Caco-2 (cell line): ENCODE data around the gene ATP5ME. TPM values are rescaled to one million over a fixed set of nuclear protein-coding genes. Genes with fewer than 3 reads are reported as not detected.

Experiments
- BruUV-seq: library from RNA; stranded (reverse); fragments of 400-500 nt; replicated peaks from 2 replicates; lab custom pipeline; 2021; lab: Mats Ljungman, UMichigan
- CTCF ChIA-PET: fragments of 300-600 bp; sonication (Branson Sonifier 250); formaldehyde crosslinking; loops from one replicate; lab custom pipeline; 2022; ENCODE audit warnings: antibody characterized with exemption; lab: Charles Lee
- POLR2A ChIA-PET: fragments of 300-600 bp; sonication (Branson Sonifier 250); formaldehyde crosslinking; loops from one replicate; lab custom pipeline; 2022; ENCODE audit warnings: antibody characterized with exemption; lab: Charles Lee
- DNase-seq, 2 experiments: peaks; one replicate each; pipeline versions ENCODE4 v3.0.0 to v3.0.0-alpha.2; 2020 to 2022
- H3K27me3 ChIP-seq: replicated peaks from 2 replicates; pipeline ENCODE4 v1.6.0; 2011; ENCODE audit warnings: low read length; ENCODE audit not compliant: control insufficient read depth, insufficient read depth
- H3K36me3 ChIP-seq: 2 replicates; pipeline ENCODE4 v1.5.1; 2011; ENCODE audit warnings: low read length; ENCODE audit not compliant: control insufficient read depth, insufficient read depth
- H3K4me1 ChIP-seq: fragments of 250-450 bp; sonication (Bioruptor Pico); 2 replicates; pipeline ENCODE4 v1.5.1; 2020; ENCODE audit warnings: mild to moderate bottlenecking
- H3K4me3 ChIP-seq: 2 replicates; pipeline ENCODE4 v1.5.1; 2011; ENCODE audit warnings: low read depth, mild to moderate bottlenecking, control low read depth, low read length
- H3K9me3 ChIP-seq: fragments of 250-450 bp; sonication (Bioruptor Pico); 2 replicates; pipeline ENCODE4 v1.5.1; 2020; ENCODE audit warnings: mild to moderate bottlenecking, moderate library complexity
- H3K27ac Mint-ChIP-seq: one replicate; pipeline ENCODE4 v1.8.0; 2022; ENCODE audit warnings: mixed read lengths; ENCODE audit not compliant: unreplicated experiment
- H3K27me3 Mint-ChIP-seq: one replicate; pipeline ENCODE4 v1.8.0; 2022; ENCODE audit warnings: mixed read lengths; ENCODE audit not compliant: insufficient read depth, unreplicated experiment
- H3K36me3 Mint-ChIP-seq: one replicate; pipeline ENCODE4 v1.8.0; 2022; ENCODE audit warnings: mild to moderate bottlenecking, mixed read lengths; ENCODE audit not compliant: insufficient read depth, unreplicated experiment
- H3K4me1 Mint-ChIP-seq: one replicate; pipeline ENCODE4 v1.8.0; 2022; ENCODE audit warnings: low read depth, mixed read lengths; ENCODE audit not compliant: unreplicated experiment
- H3K4me3 Mint-ChIP-seq: one replicate; pipeline ENCODE4 v1.8.0; 2022; ENCODE audit warnings: mild to moderate bottlenecking, moderate library complexity, mixed read lengths; ENCODE audit not compliant: unreplicated experiment
- H3K9me3 Mint-ChIP-seq: one replicate; pipeline ENCODE4 v1.8.0; 2022; ENCODE audit warnings: mixed read lengths; ENCODE audit not compliant: unreplicated experiment
- intact Hi-C: fragments of 100-400 bp; cut with micrococcal nuclease; formaldehyde crosslinking; loops from one replicate; pipeline ENCODE4 v1.10.0; 2022; ENCODE audit not compliant: unreplicated experiment
- total RNA-seq: library from RNA; stranded (reverse); gene quantifications from 2 replicates; pipeline ENCODE4 v1.2.3, GENCODE V29; 2022
- TF ChIP-seq, protein P1 (sequence below), 2 experiments: fragments of 200-600 bp in 1 of 2; IDR thresholded peaks; 1 replicate in 1 of 2; 2 replicates in 1 of 2; pipeline versions ENCODE4 v1.5.1 to v1.8.0; 2011 to 2022; ENCODE audit warnings: antibody characterized with exemption in 1 of 2, control low read depth in 1 of 2, inconsistent platforms in 1 of 2, low read depth in 1 of 2, low read length in 1 of 2, mild to moderate bottlenecking in 1 of 2, moderate library complexity in 1 of 2; ENCODE audit not compliant: insufficient read depth in 1 of 2, severe bottlenecking in 1 of 2, unreplicated experiment in 1 of 2

Gene ATP5ME
- total RNA-seq, 1 experiment from 2014 or later, result 244 TPM

DNA sequence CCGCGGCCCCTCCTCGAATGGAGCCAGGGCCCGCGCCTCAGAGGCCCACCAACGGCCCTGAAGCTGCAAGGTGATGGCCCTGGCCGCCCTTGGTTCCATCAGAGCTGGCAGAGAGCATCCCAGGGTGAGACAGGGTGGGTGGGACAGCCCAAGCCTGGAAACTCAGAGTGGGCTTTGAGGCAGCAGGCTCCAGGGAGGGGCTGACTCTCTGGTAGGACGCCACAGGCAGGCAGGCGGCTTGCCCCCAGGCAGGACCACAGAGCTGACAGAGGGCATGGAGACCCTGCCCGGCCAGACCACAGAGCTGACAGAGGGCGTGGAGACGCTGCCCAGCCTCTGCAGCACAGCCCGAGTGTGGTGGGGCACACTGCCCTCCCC, 5.0 kb upstream of the ATP5ME start:
- no peak for DNase-seq
- H3K27me3 ChIP-seq, result no peaks in the 10 kb centered on the region
- H3K36me3 ChIP-seq, result no peaks in the 10 kb centered on the region
- Mint-ChIP-seq H3K9me3 (no peaks in the 10 kb centered on the region), H3K27ac (no peak overlapping the region), H3K27me3 (no peaks in the 10 kb centered on the region), H3K4me1 (no peaks in the 10 kb centered on the region), H3K36me3 (peaks cover 13% of the 10 kb centered on the region), H3K4me3 (no peak overlapping the region)
- TF ChIP-seq, protein P1, sequence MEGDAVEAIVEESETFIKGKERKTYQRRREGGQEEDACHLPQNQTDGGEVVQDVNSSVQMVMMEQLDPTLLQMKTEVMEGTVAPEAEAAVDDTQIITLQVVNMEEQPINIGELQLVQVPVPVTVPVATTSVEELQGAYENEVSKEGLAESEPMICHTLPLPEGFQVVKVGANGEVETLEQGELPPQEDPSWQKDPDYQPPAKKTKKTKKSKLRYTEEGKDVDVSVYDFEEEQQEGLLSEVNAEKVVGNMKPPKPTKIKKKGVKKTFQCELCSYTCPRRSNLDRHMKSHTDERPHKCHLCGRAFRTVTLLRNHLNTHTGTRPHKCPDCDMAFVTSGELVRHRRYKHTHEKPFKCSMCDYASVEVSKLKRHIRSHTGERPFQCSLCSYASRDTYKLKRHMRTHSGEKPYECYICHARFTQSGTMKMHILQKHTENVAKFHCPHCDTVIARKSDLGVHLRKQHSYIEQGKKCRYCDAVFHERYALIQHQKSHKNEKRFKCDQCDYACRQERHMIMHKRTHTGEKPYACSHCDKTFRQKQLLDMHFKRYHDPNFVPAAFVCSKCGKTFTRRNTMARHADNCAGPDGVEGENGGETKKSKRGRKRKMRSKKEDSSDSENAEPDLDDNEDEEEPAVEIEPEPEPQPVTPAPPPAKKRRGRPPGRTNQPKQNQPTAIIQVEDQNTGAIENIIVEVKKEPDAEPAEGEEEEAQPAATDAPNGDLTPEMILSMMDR (IDR thresholded peaks at IDR 0.05; ENCODE audit: insufficient read depth in 1 of 2, low read depth in 1 of 2, low read length in 1 of 2, severe bottlenecking in 1 of 2, unreplicated experiment in 1 of 2), result no peak
- H3K9me3 ChIP-seq, result no peaks in the 10 kb centered on the region
- H3K4me1 ChIP-seq, result peaks cover 10% of the 10 kb centered on the region; the same call in 1 of the 2 replicates
- intact Hi-C loops, result no loop called here
- POLR2A ChIA-PET, result no interaction called here
- H3K4me3 ChIP-seq, result no peak overlapping the region
- CTCF ChIA-PET, result no interaction called here
- BruUV-seq, result no TSS peak

DNA sequence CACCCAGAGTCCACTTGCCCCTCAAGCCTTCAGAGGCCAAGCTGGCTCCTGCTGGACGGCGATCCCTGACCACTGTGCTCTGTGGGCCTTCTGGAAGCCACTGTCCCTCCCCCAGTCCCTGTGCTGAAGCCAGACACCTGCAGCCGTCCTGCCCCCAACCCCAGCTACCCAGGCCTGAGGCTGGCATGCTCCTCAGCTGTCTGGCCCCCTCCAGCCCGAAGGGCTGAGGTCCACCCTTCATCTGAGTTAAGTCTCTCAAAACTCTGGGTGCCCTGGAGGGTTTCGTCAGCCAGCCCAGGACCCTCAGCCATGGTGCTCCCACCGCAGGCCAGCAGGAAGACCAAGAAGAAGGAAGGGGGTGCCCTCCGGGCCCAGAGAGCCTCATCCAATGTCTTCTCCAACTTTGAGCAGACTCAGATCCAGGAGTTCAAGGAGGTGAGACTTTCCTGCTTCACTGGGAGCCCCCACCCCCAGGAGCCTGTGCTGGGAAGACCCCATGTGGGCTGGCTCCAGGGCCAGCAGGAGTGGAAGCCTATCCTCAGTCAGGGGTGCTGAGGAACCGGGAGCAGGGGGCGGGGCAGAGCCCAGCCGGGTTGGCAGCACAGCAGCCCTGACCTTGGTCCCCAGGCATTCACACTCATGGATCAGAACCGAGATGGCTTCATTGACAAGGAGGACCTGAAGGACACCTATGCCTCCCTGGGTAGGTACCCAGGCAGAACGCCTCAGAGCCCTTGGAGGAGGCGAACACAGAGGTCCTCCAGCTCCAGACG, 4.4 kb upstream of the ATP5ME start:
- Mint-ChIP-seq H3K4me1 (no peaks in the 10 kb centered on the region), H3K27me3 (no peaks in the 10 kb centered on the region), H3K9me3 (no peaks in the 10 kb centered on the region), H3K27ac (no peak overlapping the region), H3K36me3 (peaks cover 19% of the 10 kb centered on the region), H3K4me3 (no peak overlapping the region)
- Histone ChIP-seq H3K4me3 (no peak overlapping the region), H3K4me1 (peaks cover 10% of the 10 kb centered on the region; the same call in 1 of the 2 replicates), H3K9me3 (no peaks in the 10 kb centered on the region), H3K36me3 (no peaks in the 10 kb centered on the region), H3K27me3 (no peaks in the 10 kb centered on the region)
- TF ChIP-seq, protein P1 (IDR thresholded peaks at IDR 0.05; ENCODE audit: insufficient read depth in 1 of 2, low read depth in 1 of 2, low read length in 1 of 2, severe bottlenecking in 1 of 2, unreplicated experiment in 1 of 2), result no peak
- BruUV-seq, result no TSS peak
- no peak for DNase-seq
- ChIA-PET CTCF (no interaction called here), POLR2A (no interaction called here)
- intact Hi-C loops, result no loop called here

DNA sequence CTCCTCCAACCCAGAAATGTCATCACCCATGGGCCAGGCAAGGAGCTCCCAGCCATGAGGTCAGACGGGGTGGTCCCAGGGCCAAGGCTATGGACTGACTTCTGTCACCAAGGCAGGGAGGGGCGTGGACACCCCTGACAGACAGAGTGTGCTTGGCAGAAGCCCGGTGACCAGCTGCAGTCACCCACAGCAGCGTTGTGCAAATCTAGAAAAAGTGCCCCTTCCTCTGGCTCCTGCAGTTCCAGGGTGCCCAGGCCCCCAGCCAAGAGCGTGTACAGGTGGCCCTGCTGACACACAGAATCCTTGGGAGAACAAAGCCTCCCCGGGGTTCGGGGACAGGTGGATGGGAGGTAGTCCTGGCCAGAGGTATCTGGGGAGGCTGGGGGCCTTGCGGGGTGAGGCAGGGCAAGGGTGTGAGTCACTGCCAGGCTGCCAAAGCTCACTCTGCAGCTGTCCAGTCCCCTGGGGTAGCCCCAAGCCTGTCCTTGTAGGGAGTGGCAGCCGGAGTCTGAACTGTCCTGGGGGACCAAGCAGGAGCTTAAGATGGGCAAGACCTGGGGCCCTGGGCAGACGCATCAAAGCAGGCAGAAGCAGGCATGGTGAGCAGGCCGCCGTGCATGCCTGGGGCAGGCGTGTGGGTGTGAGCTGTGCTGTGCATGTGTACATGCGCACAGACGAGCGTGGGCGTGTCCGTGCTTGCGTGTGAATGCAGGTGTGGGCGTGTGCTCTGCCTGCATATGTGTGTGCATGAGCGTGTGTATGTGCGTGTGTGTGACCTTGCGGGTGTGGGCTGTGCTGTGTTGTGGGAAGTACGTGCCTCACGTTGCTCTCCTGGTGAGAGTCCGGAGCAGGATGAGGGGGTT, 3.6 kb upstream of the ATP5ME start:
- Histone ChIP-seq H3K27me3 (no peaks in the 10 kb centered on the region), H3K4me1 (peaks cover 14% of the 10 kb centered on the region), H3K36me3 (no peaks in the 10 kb centered on the region), H3K4me3 (no peak overlapping the region), H3K9me3 (no peaks in the 10 kb centered on the region)
- ChIA-PET POLR2A (no interaction called here), CTCF (no interaction called here)
- TF ChIP-seq, protein P1 (IDR thresholded peaks at IDR 0.05; ENCODE audit: insufficient read depth in 1 of 2, low read depth in 1 of 2, low read length in 1 of 2, severe bottlenecking in 1 of 2, unreplicated experiment in 1 of 2), result no peak
- Mint-ChIP-seq H3K9me3 (no peaks in the 10 kb centered on the region), H3K4me3 (no peak overlapping the region), H3K27me3 (no peaks in the 10 kb centered on the region), H3K36me3 (peaks cover 28% of the 10 kb centered on the region), H3K27ac (no peak overlapping the region), H3K4me1 (peaks cover 5% of the 10 kb centered on the region)
- intact Hi-C loops, result no loop called here
- DNase-seq, result no peak
- no TSS peak for BruUV-seq
